Thoracic aorta (tissue), 2 donors: ENCODE measurements around the gene TBX4. TPM values are rescaled to one million over a fixed set of nuclear protein-coding genes. Genes with fewer than 3 reads are reported as not detected.

ENCODE experiments used
- ATAC-seq: fragments of 150-250 bp; one replicate; pipeline ENCODE4 v1.8.0; 2017; ENCODE audit warnings: low read depth; ENCODE audit not compliant: insufficient number of reproducible peaks, low FRiP score
- DNase-seq: peaks from one replicate; pipeline ENCODE4 v3.0.0-alpha.2; 2020; ENCODE audit warnings: low spot score
- H3K27ac ChIP-seq, 2 donors: fragments of 200-600 bp; sonication (generic); 1 replicate in 1 of 2; 2 replicates in 1 of 2; pipeline ENCODE4 v1.5.1; 2016; ENCODE audit warnings: mild to moderate bottlenecking in 2 of 2, moderate library complexity in 2 of 2
- H3K27me3 ChIP-seq: fragments of 200-600 bp; sonication (generic); replicated peaks from 2 replicates; pipeline ENCODE4 v1.6.0; 2016; ENCODE audit warnings: mild to moderate bottlenecking; ENCODE audit not compliant: insufficient read depth
- H3K36me3 ChIP-seq: fragments of 200-600 bp; sonication (generic); one replicate; pipeline ENCODE4 v1.5.1; 2016
- H3K4me1 ChIP-seq, 2 donors: fragments of 200-600 bp; sonication (generic); 1 replicate in 1 of 2; 2 replicates in 1 of 2; pipeline versions ENCODE4 v1.5.1 to v1.6.0; 2016; ENCODE audit warnings: low read depth in 2 of 2, mild to moderate bottlenecking in 1 of 2; ENCODE audit not compliant: control insufficient read depth in 1 of 2
- H3K4me3 ChIP-seq: fragments of 200-600 bp; sonication (generic); 2 replicates; pipeline ENCODE4 v1.5.1; 2016; ENCODE audit warnings: mild to moderate bottlenecking
- H3K9me3 ChIP-seq: fragments of 200-600 bp; sonication (generic); 2 replicates; pipeline ENCODE4 v1.5.1; 2016
- CTCF ChIP-seq: fragments of 200-600 bp; sonication (generic); IDR thresholded peaks from one replicate; pipeline ENCODE4 v1.5.1; 2019; ENCODE audit warnings: antibody characterized with exemption
- total RNA-seq, 2 donors: library from RNA; depleted of rRNA; stranded (reverse); fragments of >200 nt; gene quantifications; one replicate each; pipeline versions ENCODE4 v1.1.0 to v1.2.3, GENCODE V29; 2016

TBX4 gene
- total RNA-seq, 2 donors from 2014 or later, result not detected

- no peak for ATAC-seq
- no peak for DNase-seq
- Histone ChIP-seq H3K27ac (no peak overlapping the region), H3K4me1 (no peaks in the 10 kb centered on the region), H3K4me3 (no peak overlapping the region), H3K36me3 (no peaks in the 10 kb centered on the region), H3K9me3 (no peaks in the 10 kb centered on the region), H3K27me3 (no peaks in the 10 kb centered on the region)
- no peak for TF ChIP-seq CTCF
Observed at GRCh38 chr17:61466246-61466645, 14.0 kb downstream of the TBX4 start.

GRCh38 chr17:61467416-61468262 lies 15.4 kb downstream of the TBX4 start:
- DNase-seq (no peak), ATAC-seq (no peak)
- Histone ChIP-seq H3K9me3 (no peaks in the 10 kb centered on the region), H3K4me3 (no peak overlapping the region), H3K36me3 (no peaks in the 10 kb centered on the region), H3K27me3 (no peaks in the 10 kb centered on the region), H3K4me1 (no peaks in the 10 kb centered on the region), H3K27ac (no peak overlapping the region)
- TF ChIP-seq CTCF, result no peak

DNA sequence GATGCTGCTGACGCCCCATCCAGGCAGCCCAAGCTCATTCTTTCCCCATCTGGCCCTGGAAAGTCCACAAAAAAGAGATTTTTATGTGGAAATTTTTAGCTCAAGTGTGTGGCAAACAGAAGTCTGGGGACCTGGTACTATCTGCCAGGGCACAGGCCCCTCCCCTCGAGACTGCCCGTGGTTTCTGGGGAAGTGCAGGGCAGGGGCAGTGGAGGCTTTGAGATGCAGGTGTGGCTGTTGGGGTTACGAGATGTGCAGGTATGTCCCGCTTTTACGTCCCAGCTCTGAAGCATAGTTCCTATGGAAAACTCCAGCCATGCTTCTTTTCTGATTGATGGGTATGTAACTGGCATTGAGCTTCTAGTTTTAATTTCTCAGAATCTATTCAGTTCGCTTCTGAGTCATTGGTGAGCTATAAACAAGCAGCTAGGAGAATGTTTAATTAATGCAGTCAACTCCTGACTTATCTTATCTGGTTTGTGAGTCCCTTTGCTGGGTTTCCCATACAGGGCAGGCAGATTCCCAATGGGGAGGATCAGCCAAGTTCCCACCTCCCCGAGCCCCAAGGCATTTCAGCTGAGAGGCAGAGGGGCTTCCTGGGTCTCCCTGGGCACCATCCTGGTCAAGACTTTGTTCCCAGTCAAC lies 16.2 kb downstream of the TBX4 start:
- no peaks in the 10 kb centered on the region for H3K36me3 ChIP-seq
- H3K4me1 ChIP-seq, result no peaks in the 10 kb centered on the region
- no peak overlapping the region for H3K4me3 ChIP-seq
- no peaks in the 10 kb centered on the region for H3K9me3 ChIP-seq
- DNase-seq (no peak), ATAC-seq (no peak)
- no peaks in the 10 kb centered on the region for H3K27me3 ChIP-seq
- H3K27ac ChIP-seq, result no peak overlapping the region
- no peak for TF ChIP-seq CTCF

DNA sequence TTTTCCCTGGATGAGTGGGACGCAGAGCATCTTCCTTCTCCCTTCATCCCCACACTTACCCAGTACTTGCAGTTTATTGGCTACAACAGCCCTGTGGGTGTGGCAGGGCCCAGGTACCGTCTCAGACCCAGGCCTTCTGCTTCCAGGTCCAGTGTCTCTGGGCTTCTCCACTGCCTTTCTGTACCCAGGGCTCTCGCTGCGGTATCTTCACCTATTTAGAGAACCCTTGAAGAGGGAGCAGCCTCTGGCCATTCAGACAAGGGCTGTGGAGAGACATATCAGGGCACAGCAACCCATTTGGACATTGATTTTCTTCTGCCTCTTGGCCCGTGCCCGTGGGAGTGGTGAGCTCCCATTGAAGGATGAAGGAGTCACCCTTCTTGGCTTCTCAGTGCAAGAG lies 17.3 kb downstream of the TBX4 start:
- no peak overlapping the region for H3K4me3 ChIP-seq
- H3K36me3 ChIP-seq, result no peaks in the 10 kb centered on the region
- no peaks in the 10 kb centered on the region for H3K9me3 ChIP-seq
- no peaks in the 10 kb centered on the region for H3K27me3 ChIP-seq
- H3K27ac ChIP-seq, result no peak overlapping the region
- no peak for TF ChIP-seq CTCF
- ATAC-seq (no peak), DNase-seq (no peak)
- no peaks in the 10 kb centered on the region for H3K4me1 ChIP-seq

DNA sequence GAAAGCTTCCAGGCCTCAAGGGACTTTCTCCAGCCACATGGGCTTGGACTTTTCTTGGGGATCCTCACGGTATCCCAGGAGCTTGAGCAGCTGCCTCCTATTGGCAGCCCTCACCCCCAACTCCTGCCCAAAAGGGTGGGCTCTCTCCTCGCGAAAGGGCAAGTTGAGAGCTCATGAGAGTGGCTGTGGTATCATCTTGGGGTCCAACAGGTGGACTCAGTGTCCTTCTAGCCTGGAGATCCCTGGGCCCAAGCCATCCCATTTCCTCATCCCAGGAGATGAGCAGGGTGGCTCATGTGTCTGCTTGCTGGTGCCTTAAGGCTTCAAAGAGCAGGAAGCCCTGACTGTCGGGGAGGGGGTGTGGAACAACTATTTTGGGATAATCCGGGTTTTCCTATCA lies 17.7 kb downstream of the TBX4 start:
- ATAC-seq (no peak), DNase-seq (no peak)
- no peaks in the 10 kb centered on the region for H3K4me1 ChIP-seq

More for the DNA sequence above, 17.7 kb downstream of the TBX4 start:
- no peak for TF ChIP-seq CTCF
- Histone ChIP-seq H3K9me3 (no peaks in the 10 kb centered on the region), H3K4me3 (no peak overlapping the region), H3K36me3 (no peaks in the 10 kb centered on the region), H3K27me3 (no peaks in the 10 kb centered on the region), H3K27ac (no peak overlapping the region)
